Measurements from ENCODE around the gene OSBPL8.
A peak's percentile ranks its signal among the peaks of the same experiment; 100 is the strongest.
"Not testable (repeated sequence)": the region's sequence is repeated elsewhere in the genome, so short reads cannot be mapped to it uniquely, and the experiment has no call there.

Gene OSBPL8

DNA sequence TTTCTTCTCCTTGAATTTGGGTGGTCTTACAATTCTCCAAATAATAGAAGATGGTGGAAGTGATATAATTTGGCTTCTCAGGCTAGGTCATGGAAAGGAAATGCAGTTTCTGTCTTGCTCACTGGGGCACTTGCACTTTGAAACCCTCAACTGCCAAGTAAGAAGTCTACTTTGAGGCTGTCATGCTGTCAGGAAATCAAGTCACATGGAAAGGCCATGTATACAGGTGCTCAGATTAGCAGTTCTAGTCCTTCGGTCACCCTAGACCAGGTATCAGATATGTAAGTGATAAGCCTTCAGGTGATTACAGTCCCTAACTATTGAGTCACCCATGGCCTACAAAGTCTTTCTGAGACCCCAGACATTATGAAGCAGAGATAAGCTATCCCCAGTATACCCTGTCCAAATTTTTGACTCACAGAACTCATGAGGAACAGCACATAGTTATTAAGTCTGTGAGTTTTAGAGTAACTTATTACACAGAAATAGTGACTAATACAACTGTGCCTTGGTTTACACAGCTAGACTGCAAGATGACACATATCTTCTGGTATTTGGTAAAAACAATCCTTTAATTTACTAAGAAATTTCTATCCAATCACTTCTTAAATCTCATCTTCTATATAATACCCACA is 185.1 kb downstream of the OSBPL8 start:
- TF ChIP-seq SUZ12 (IDR thresholded peaks at IDR 0.05; ENCODE audit: extremely low read depth, insufficient read depth, insufficient read length), result no peak
- no peak for TF ChIP-seq YY1 (IDR thresholded peaks at IDR 0.05; ENCODE audit: insufficient read depth, insufficient read length)
- TF ChIP-seq ZNF274 (IDR thresholded peaks at IDR 0.05; ENCODE audit: low read depth, low read length), result no peak
- no peak for DNase-seq (ENCODE audit: low read depth, low spot score)
- H3K4me1 ChIP-seq (ENCODE audit: insufficient read depth, insufficient read length), result no peaks in the 10 kb centered on the region
- peaks cover 41% of the 10 kb centered on the region for H3K36me3 ChIP-seq (ENCODE audit: insufficient read depth, insufficient read length, low read length)
- H3K27me3 ChIP-seq (ENCODE audit: insufficient read depth, insufficient read length), result no peaks in the 10 kb centered on the region
- no peak overlapping the region for H3K9ac ChIP-seq (ENCODE audit: insufficient read length, low read depth)
- H3K4me3 ChIP-seq (ENCODE audit: insufficient read length, low read depth), result no peak overlapping the region
- no peaks in the 10 kb centered on the region for H3K9me3 ChIP-seq (ENCODE audit: insufficient read depth, low read length)

GRCh38 chr12:76368230-76368629 is 191.3 kb downstream of the OSBPL8 start:
- H3K9ac ChIP-seq (ENCODE audit: insufficient read length, low read depth), result no peak overlapping the region
- no peak for DNase-seq (ENCODE audit: low read depth, low spot score)
- H3K36me3 ChIP-seq (ENCODE audit: insufficient read depth, insufficient read length, low read length), result peaks cover 41% of the 10 kb centered on the region
- no peak overlapping the region for H3K4me3 ChIP-seq (ENCODE audit: insufficient read length, low read depth)
- no peaks in the 10 kb centered on the region for H3K4me1 ChIP-seq (ENCODE audit: insufficient read depth, insufficient read length)
- no peaks in the 10 kb centered on the region for H3K27me3 ChIP-seq (ENCODE audit: insufficient read depth, insufficient read length)
- peaks cover 3% of the 10 kb centered on the region; the same call in 1 of the 2 replicates for H3K9me3 ChIP-seq (ENCODE audit: insufficient read depth, low read length)
- TF ChIP-seq ZNF274 (IDR thresholded peaks at IDR 0.05; ENCODE audit: low read depth, low read length) (no peak), SUZ12 (IDR thresholded peaks at IDR 0.05; ENCODE audit: extremely low read depth, insufficient read depth, insufficient read length) (no peak), YY1 (IDR thresholded peaks at IDR 0.05; ENCODE audit: insufficient read depth, insufficient read length) (no peak)

DNA sequence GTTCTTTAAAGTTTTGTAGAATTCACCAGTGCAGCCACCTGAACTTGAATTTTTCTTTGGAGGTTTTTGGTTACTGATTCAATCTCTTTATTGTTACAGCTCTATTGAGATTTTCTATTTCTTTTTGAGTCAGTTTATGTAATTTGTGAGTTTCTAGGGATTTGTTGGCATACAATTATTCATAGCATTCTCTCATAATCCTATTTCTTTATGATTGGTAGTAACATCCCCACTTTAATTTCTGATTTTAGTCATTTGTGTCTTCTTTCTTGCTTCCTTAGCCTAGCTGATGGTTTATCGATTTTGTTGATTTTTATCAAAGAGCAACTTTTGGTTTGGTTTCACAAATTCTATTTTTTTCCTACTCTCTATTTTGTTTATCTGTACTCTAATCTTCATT is 193.4 kb downstream of the OSBPL8 start:
- Histone ChIP-seq H3K9ac (ENCODE audit: insufficient read length, low read depth) (no peak overlapping the region), H3K36me3 (ENCODE audit: insufficient read depth, insufficient read length, low read length) (peaks cover 34% of the 10 kb centered on the region), H3K4me1 (ENCODE audit: insufficient read depth, insufficient read length) (no peaks in the 10 kb centered on the region), H3K27me3 (ENCODE audit: insufficient read depth, insufficient read length) (no peaks in the 10 kb centered on the region), H3K4me3 (ENCODE audit: insufficient read length, low read depth) (no peak overlapping the region), H3K9me3 (ENCODE audit: insufficient read depth, low read length) (peaks cover 3% of the 10 kb centered on the region; the same call in 1 of the 2 replicates)
- DNase-seq (ENCODE audit: low read depth, low spot score), result no peak
- TF ChIP-seq YY1 (IDR thresholded peaks at IDR 0.05; ENCODE audit: insufficient read depth, insufficient read length) (no peak), ZNF274 (IDR thresholded peaks at IDR 0.05; ENCODE audit: low read depth, low read length) (no peak), SUZ12 (IDR thresholded peaks at IDR 0.05; ENCODE audit: extremely low read depth, insufficient read depth, insufficient read length) (no peak)

- not testable (repeated sequence) for H3K9me3 ChIP-seq (ENCODE audit: insufficient read depth, low read length); DNase-seq (ENCODE audit: low read depth, low spot score); H3K27me3 ChIP-seq (ENCODE audit: insufficient read depth, insufficient read length); H3K4me3 ChIP-seq (ENCODE audit: insufficient read length, low read depth); H3K4me1 ChIP-seq (ENCODE audit: insufficient read depth, insufficient read length); H3K9ac ChIP-seq (ENCODE audit: insufficient read length, low read depth)
- peaks cover 25% of the 10 kb centered on the region for H3K36me3 ChIP-seq (ENCODE audit: insufficient read depth, insufficient read length, low read length)
Measured at GRCh38 chr12:76364131-76364530, 195.4 kb downstream of the OSBPL8 start.

DNA sequence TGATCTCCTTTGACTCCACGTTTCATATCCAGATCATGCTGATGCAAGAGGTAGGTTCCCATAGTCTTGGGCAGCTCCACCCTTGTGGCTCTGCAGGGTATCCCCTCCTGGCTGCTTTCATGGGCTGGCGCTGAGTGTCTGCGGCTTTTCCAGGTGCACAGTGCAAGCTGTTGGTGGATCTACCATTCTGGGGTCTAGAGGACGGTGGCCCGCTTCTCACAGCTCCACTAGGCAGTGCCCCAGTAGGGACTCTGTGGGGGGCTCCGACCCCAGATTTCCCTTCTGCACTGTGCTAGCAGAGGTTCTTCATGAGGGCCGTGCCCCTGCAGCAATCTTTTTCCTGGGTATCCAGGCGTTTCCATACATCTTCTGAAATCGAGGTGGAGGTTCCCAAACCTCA is 199.3 kb downstream of the OSBPL8 start:
- no peaks in the 10 kb centered on the region for H3K4me1 ChIP-seq (ENCODE audit: insufficient read depth, insufficient read length)
- TF ChIP-seq SUZ12 (IDR thresholded peaks at IDR 0.05; ENCODE audit: extremely low read depth, insufficient read depth, insufficient read length), result no peak
- TF ChIP-seq YY1 (IDR thresholded peaks at IDR 0.05; ENCODE audit: insufficient read depth, insufficient read length), result no peak
- no peak for TF ChIP-seq ZNF274 (IDR thresholded peaks at IDR 0.05; ENCODE audit: low read depth, low read length)

DNA sequence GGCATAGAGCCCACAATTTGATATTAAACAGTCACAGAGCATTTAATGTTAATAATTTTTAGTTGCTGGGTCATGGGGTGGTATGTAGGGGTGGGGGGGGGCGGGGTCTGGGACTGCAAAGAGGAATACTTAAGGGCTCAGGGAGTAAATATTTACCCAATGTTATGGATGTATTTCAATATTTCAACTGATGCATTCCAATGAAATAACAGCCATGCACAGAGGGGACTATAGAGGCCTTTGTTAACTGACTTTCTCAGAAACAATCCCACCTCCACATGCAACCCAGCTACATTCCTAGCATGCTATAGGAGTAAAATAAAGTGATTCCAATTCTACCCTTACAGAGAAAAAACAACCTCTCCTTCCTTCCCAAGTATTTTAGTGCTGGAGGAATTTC is 203.5 kb downstream of the OSBPL8 start:
- H3K4me3 ChIP-seq (ENCODE audit: insufficient read length, low read depth), result no peak overlapping the region
- no peak overlapping the region for H3K9ac ChIP-seq (ENCODE audit: insufficient read length, low read depth)
- H3K9me3 ChIP-seq (ENCODE audit: insufficient read depth, low read length), result no peaks in the 10 kb centered on the region; the same call in 1 of the 2 replicates
- H3K4me1 ChIP-seq (ENCODE audit: insufficient read depth, insufficient read length), result no peaks in the 10 kb centered on the region
- peaks cover 27% of the 10 kb centered on the region for H3K36me3 ChIP-seq (ENCODE audit: insufficient read depth, insufficient read length, low read length)
- TF ChIP-seq SUZ12 (IDR thresholded peaks at IDR 0.05; ENCODE audit: extremely low read depth, insufficient read depth, insufficient read length) (no peak), YY1 (IDR thresholded peaks at IDR 0.05; ENCODE audit: insufficient read depth, insufficient read length) (no peak), ZNF274 (IDR thresholded peaks at IDR 0.05; ENCODE audit: low read depth, low read length) (no peak)
- H3K27me3 ChIP-seq (ENCODE audit: insufficient read depth, insufficient read length), result no peaks in the 10 kb centered on the region
- no peak for DNase-seq (ENCODE audit: low read depth, low spot score)

More for the DNA sequence above, 199.3 kb downstream of the OSBPL8 start:
- H3K9ac ChIP-seq (ENCODE audit: insufficient read length, low read depth), result no peak overlapping the region
- H3K27me3 ChIP-seq (ENCODE audit: insufficient read depth, insufficient read length), result no peaks in the 10 kb centered on the region
- peaks cover 27% of the 10 kb centered on the region for H3K36me3 ChIP-seq (ENCODE audit: insufficient read depth, insufficient read length, low read length)
- H3K9me3 ChIP-seq (ENCODE audit: insufficient read depth, low read length), result no peaks in the 10 kb centered on the region; the same call in 1 of the 2 replicates
- no peak overlapping the region for H3K4me3 ChIP-seq (ENCODE audit: insufficient read length, low read depth)
- DNase-seq (ENCODE audit: low read depth, low spot score), result no peak

- no peaks in the 10 kb centered on the region for H3K27me3 ChIP-seq (ENCODE audit: insufficient read depth, insufficient read length)
- TF ChIP-seq YY1 (IDR thresholded peaks at IDR 0.05; ENCODE audit: insufficient read depth, insufficient read length) (no peak), ZNF274 (IDR thresholded peaks at IDR 0.05; ENCODE audit: low read depth, low read length) (no peak), SUZ12 (IDR thresholded peaks at IDR 0.05; ENCODE audit: extremely low read depth, insufficient read depth, insufficient read length) (no peak)
- H3K36me3 ChIP-seq (ENCODE audit: insufficient read depth, insufficient read length, low read length), result peaks cover 18% of the 10 kb centered on the region
- H3K9ac ChIP-seq (ENCODE audit: insufficient read length, low read depth), result peak within 1 kb of the TSS; percentile 97
- peak within 1 kb of the TSS; percentile 98 for H3K4me3 ChIP-seq (ENCODE audit: insufficient read length, low read depth)
- H3K9me3 ChIP-seq (ENCODE audit: insufficient read depth, low read length), result no peaks in the 10 kb centered on the region
- H3K4me1 ChIP-seq (ENCODE audit: insufficient read depth, insufficient read length), result no peaks in the 10 kb centered on the region
- DNase-seq (ENCODE audit: low read depth, low spot score), result peak; percentile 88
Measured at GRCh38 chr12:76348079-76348901, 211.3 kb downstream of the OSBPL8 start, which contains the start of gene BBS10. Gene BBS10 (minus strand): TSS chr12:76348415. CDS start chr12:76348358, 57 bp downstream.
